Measurements from ENCODE around the gene RRN3.
"Not testable (repeated sequence)": the region's sequence is repeated elsewhere in the genome, so short reads cannot be mapped to it uniquely, and the experiment has no call there.

RRN3 gene, protein sequence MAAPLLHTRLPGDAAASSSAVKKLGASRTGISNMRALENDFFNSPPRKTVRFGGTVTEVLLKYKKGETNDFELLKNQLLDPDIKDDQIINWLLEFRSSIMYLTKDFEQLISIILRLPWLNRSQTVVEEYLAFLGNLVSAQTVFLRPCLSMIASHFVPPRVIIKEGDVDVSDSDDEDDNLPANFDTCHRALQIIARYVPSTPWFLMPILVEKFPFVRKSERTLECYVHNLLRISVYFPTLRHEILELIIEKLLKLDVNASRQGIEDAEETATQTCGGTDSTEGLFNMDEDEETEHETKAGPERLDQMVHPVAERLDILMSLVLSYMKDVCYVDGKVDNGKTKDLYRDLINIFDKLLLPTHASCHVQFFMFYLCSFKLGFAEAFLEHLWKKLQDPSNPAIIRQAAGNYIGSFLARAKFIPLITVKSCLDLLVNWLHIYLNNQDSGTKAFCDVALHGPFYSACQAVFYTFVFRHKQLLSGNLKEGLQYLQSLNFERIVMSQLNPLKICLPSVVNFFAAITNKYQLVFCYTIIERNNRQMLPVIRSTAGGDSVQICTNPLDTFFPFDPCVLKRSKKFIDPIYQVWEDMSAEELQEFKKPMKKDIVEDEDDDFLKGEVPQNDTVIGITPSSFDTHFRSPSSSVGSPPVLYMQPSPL

GRCh38 chr16:15093955-15094827 lies at the start of gene RRN3:
RRN3 (minus strand) TSS chr16:15094272; CDS start chr16:15094233, 39 bp downstream.
- peak; percentile 87 for DNase-seq (ENCODE audit: low read depth)

- not testable (repeated sequence) for DNase-seq (ENCODE audit: low read depth)
These were observed 49.6 kb upstream of the RRN3 start for GRCh38 chr16:15143601-15144091.

- not testable (repeated sequence) for DNase-seq (ENCODE audit: low read depth)
These were observed 49.0 kb upstream of the RRN3 start for GRCh38 chr16:15142891-15143600.

DNA sequence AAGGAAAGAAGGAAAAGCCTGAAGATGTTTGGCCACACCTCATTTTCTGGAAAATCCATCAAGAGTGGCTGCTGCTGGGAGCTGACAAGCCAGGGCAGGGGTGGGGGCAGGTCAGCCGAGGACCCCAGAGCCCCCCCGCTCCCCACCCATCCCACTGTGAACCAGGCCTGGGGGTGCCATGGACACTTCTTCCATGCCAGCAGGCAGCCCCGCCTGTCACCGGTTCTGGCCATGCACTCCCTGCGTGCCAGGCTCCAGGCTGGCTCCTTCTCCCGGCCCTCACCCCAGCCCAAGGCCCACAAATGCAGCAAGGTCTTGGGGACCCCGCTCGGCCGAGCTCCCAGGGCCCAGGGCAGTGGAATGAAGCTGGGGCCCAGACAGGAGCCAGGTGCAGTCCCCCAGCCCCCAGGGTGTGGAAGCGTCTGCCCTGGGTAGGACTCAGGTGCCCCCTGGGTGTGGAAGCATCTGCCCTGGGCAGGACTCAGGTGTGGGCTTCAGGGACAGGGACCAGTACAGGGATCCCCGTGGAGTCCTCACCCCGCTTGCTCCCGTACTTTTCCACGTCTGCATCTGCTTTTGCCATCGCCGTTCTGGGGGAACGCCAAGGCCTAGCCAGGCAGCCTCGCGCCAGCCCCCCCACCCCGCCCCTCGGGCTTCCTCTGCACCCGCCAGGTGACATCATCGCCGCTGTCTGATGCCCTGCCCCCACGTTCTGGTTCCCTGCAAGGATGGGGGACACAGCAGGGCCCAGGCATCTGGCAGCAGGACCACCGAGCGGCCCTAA lies 48.2 kb upstream of the RRN3 start:
- DNase-seq (ENCODE audit: low read depth), result not testable (repeated sequence)

DNA sequence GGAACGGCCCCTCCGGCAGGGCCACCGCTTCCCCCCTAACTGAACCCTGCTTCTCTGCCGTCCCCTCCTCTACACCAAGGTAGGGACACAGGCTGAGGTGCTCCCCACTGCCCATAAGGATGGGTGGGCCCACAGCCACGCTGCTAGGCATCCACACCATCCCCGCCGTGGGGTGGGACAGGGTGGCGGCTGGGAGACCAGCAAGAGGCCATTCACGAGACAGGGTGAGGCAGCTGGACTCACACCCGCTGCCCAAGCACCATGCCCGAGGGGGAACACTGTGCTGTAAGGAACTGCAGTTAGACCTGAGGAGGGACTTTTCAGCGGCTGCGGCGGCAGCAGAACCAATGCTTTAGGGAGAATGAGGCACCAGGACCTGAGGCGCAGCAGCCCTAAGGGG lies 47.5 kb upstream of the RRN3 start:
- no peak for DNase-seq (ENCODE audit: low read depth)

- not testable (repeated sequence) for DNase-seq (ENCODE audit: low read depth)
These were observed 46.6 kb upstream of the RRN3 start for GRCh38 chr16:15140444-15141365.

- DNase-seq (ENCODE audit: low read depth), result not testable (repeated sequence)
These were observed 43.4 kb upstream of the RRN3 start for GRCh38 chr16:15137514-15137913.

GRCh38 chr16:15135483-15136360 lies 41.6 kb upstream of the RRN3 start:
- not testable (repeated sequence) for DNase-seq (ENCODE audit: low read depth)

GRCh38 chr16:15134752-15135482 lies 40.8 kb upstream of the RRN3 start:
- DNase-seq (ENCODE audit: low read depth), result not testable (repeated sequence)

- not testable (repeated sequence) for DNase-seq (ENCODE audit: low read depth)
These were observed 39.5 kb upstream of the RRN3 start for GRCh38 chr16:15133554-15133953.

GRCh38 chr16:15132719-15133428 lies 38.8 kb upstream of the RRN3 start:
- DNase-seq (ENCODE audit: low read depth), result not testable (repeated sequence)

DNA sequence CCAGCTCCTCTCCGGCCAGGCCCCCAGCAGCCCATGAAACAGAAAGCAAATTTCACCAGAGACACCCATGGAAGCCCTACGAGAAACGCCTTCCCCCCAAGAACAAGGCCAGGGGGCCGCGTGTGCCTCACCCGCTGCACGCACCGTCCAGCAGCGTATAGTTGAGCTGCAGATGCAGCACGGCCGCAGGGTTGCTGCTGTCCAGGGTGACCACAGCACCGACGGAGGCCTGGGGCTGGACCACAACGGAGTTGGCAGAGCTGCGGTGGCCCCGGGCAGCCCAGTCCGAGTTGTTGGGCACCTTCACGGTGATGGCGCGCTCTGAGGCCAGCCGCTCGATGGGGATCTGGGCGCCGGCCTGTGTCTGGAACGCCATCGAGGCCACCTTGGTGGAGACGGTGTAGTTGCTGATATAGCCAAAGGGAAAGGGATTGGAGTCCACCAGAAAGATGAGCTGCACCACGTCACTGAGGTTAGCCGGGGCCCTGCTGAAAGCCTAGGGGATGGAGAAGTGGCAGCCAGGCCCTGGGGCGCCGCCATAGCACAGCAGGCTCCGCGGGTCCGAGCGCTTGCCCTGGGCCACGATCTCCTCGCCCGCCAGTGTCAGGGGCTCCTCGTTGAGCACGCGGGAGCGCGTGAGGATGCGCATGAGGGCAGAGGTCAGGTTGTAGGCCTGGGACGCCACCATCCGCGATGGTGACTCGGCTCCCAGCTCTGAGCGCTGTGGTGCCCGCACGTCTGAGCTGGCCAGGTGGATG lies 37.0 kb upstream of the RRN3 start:
- DNase-seq (ENCODE audit: low read depth), result not testable (repeated sequence)

- not testable (repeated sequence) for DNase-seq (ENCODE audit: low read depth)
These were observed 36.3 kb upstream of the RRN3 start for GRCh38 chr16:15130256-15130932.

- not testable (repeated sequence) for DNase-seq (ENCODE audit: low read depth)
These were observed 33.8 kb upstream of the RRN3 start for GRCh38 chr16:15127641-15128425.
